Right cardiac atrium (tissue), 5 donors: Measurements from ENCODE around the gene GTPBP8. TPM values are rescaled to one million over a fixed set of nuclear protein-coding genes. Genes with fewer than 3 reads are reported as not detected.

ENCODE experiments used
- ATAC-seq, 2 donors: fragments of 200-7000 bp; cut with Tn5 transposase; one replicate each; pipeline versions ENCODE4 v1.8.0 to v1.9.1; 2020; ENCODE audit warnings: moderate library complexity in 2 of 2, mild to moderate bottlenecking in 1 of 2
- DNase-seq, 3 donors: peaks; one replicate each; pipeline ENCODE4 v3.0.0-alpha.2; 2020
- H3K27ac ChIP-seq: one replicate; pipeline ENCODE4 v1.5.1; 2013; ENCODE audit warnings: mild to moderate bottlenecking, low read length, control low read depth, moderate library complexity
- H3K27me3 ChIP-seq: one replicate; pipeline ENCODE4 v1.6.1; 2013; ENCODE audit not compliant: control insufficient read depth, insufficient read depth
- H3K4me1 ChIP-seq: one replicate; pipeline ENCODE4 v1.6.1; 2013; ENCODE audit warnings: low read length; ENCODE audit not compliant: control insufficient read depth, insufficient read depth
- H3K4me3 ChIP-seq: one replicate; pipeline ENCODE4 v1.5.1; 2013; ENCODE audit warnings: low read length, control low read depth
- H3K9me3 ChIP-seq: one replicate; pipeline ENCODE4 v1.6.1; 2013; ENCODE audit warnings: low read length; ENCODE audit not compliant: control insufficient read depth
- WGBS: extraction: QIAGEN DNeasy Blood & Tissue Kit; methylation state at CpG from one replicate; pipeline ENCODE4 v1.1.7; 2013; 5-methylcytosine and 5-hydroxymethylcytosine counted together
- intact Hi-C, 4 donors: fragments of 100-400 bp; cut with DNase I; formaldehyde crosslinking; loops; one replicate each; pipeline versions ENCODE4 v1.11.0 to v1.14.0; 2022 to 2023
- long read RNA-seq, 4 donors: library from polyadenylated mRNA; unstranded; transcript quantifications; one replicate each; pipeline ENCODE4 v2.0.0, GENCODE V29; 2020 to 2021
- polyA plus RNA-seq: library from polyadenylated mRNA; stranded (reverse); fragments of 200-250 nt; gene quantifications from one replicate; pipeline ENCODE4 v1.2.3, GENCODE V29; 2013
- total RNA-seq, 4 donors: library from RNA; stranded (reverse); fragmentation: NEBNext Ultra II Directional; extraction: Animal tissue kit (Norgen Biotek cat#: 25700); gene quantifications; one replicate each; pipeline ENCODE4 v1.2.1, GENCODE V29; 2021
- donor health status: healthy with polysubstance abuse.
- donor health status: DM: no; HTN: yes; CAD: no.
- donor health status: DM: no; HTN: no; CAD: no.
- donor health status: DM: no; HTN: yes; CAD: no; lungs with severe emphysema.
- donor health status: DM: yes; HTN: yes; CAD: no.

GTPBP8 gene
- total RNA-seq, result 10 to 100 TPM; 14.5 to 20.7 (median 19.7) TPM
- polyA plus RNA-seq, result 12.6 TPM
- long read RNA-seq, donor 1, transcript GTPBP8-203 (6 exons, 1,360 nt), result major isoform, 17 of 33 reads
- long read RNA-seq, donor 1, transcript GTPBP8-202 (5 exons, 1,787 nt), result minor isoform, 6 of 33 reads
- long read RNA-seq, donor 1, partial matches to known transcripts, result 1 of 33 reads
- long read RNA-seq, donor 1, other reads (novel, unspliced or antisense), result 7 of 33 reads
- long read RNA-seq, donor 2, transcript GTPBP8-203 (6 exons, 1,360 nt), result major isoform, 6 of 11 reads
- long read RNA-seq, donor 2, partial matches to known transcripts, result 0 of 11 reads
- long read RNA-seq, donor 2, other reads (novel, unspliced or antisense), result 3 of 11 reads
- long read RNA-seq, donor 3, transcript GTPBP8-203 (6 exons, 1,360 nt), result major isoform, 20 of 38 reads
- long read RNA-seq, donor 3, partial matches to known transcripts, result 1 of 38 reads
- long read RNA-seq, donor 3, other reads (novel, unspliced or antisense), result 11 of 38 reads
- long read RNA-seq, donor 4, transcript GTPBP8-203 (6 exons, 1,360 nt), result major isoform, 9 of 16 reads
- long read RNA-seq, donor 4, partial matches to known transcripts, result 1 of 16 reads
- long read RNA-seq, donor 4, other reads (novel, unspliced or antisense), result 1 of 16 reads

GRCh38 chr3:112990672-112991602 lies at the start of gene GTPBP8:
TSS of gene GTPBP8 (plus strand) at chr3:112990984. CDS start at chr3:112991000, 16 bp downstream.
- intact Hi-C loops, result no loop called here

GRCh38 chr3:112948346-112948838 lies 42.4 kb upstream of the GTPBP8 start:
- H3K9me3 ChIP-seq, result no peaks in the 10 kb centered on the region
- no peak for ATAC-seq
- WGBS, result 77% methylated on average over 9 of the region's 9 CpGs
- no peaks in the 10 kb centered on the region for H3K4me1 ChIP-seq
- intact Hi-C loops, result no loop called here
- H3K27me3 ChIP-seq, result no peaks in the 10 kb centered on the region
- no peak overlapping the region for H3K27ac ChIP-seq
- no peak for DNase-seq
- no peak overlapping the region for H3K4me3 ChIP-seq

More at GRCh38 chr3:112990672-112991602, at the start of gene GTPBP8:
- Histone ChIP-seq H3K4me1 (no peaks in the 10 kb centered on the region), H3K27ac (peak within 1 kb of the TSS; percentile 98), H3K9me3 (no peaks in the 10 kb centered on the region), H3K4me3 (peak within 1 kb of the TSS; percentile 89), H3K27me3 (no peaks in the 10 kb centered on the region)
- 1% methylated on average over 70 of the region's 70 CpGs for WGBS
- DNase-seq (peak; percentile 93 to 96 (median 96)), ATAC-seq (peak; percentile 98 to 99)

DNA sequence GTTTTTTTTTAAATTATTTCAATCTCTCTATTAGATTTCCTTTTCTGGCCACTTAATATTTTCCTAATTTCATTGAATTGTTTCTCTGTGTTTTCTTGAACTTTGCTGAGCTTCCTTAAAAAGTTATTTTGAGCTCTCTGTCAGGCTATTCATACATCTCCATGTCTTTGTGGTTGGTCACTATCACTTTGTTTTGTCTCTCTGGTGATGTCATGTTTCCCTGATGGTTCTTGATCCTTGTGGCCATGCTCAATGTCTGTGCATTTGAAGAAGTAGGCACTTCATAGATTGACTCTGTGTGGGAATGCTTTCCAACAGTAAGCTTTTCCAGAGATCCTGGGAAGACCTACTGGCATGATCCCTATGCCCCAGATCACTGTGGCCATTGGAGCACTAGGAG lies 34.4 kb upstream of the GTPBP8 start:
- intact Hi-C loops, result no loop called here
- no peak overlapping the region for H3K4me3 ChIP-seq
- no peaks in the 10 kb centered on the region for H3K27me3 ChIP-seq
- DNase-seq (no peak), ATAC-seq (no peak)
- no peaks in the 10 kb centered on the region for H3K4me1 ChIP-seq
- H3K27ac ChIP-seq, result no peak overlapping the region
- no peaks in the 10 kb centered on the region for H3K9me3 ChIP-seq

DNA sequence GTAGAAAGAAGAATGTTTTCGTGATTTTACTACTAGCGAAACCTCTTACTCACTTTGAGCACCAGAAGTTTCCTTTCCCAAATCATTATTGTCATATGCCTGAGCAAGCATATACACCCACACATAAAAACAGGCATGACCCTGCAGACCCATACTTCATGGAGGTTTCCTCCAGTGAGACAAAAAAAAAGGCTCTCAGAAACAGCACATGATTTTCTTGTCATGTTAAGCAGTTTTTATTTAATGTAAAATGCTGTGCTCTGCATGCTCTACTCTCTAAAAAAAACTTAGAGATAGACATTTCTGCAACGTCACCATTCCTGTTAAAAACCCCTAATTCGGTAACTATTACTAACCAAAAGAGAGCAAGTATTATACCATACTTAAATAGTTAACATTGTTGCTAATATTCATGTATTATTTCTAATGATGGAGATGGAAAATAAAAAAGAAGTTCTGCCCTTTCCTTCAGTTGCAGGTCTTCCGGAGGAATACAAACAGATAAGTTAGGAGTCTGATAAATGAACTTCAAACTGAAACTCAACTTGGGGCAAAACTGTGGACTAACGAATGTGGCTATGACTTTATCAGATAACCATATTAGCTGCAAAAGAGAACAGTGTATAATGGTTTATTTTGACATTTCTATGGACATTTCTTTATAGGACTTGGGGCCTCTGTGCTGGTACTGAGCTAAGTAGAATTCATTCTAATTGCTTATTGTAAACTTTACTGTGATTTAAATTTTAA lies 31.8 kb upstream of the GTPBP8 start:
- WGBS, result 37% methylated on average over 6 of the region's 6 CpGs
- Histone ChIP-seq H3K4me1 (no peaks in the 10 kb centered on the region), H3K9me3 (no peaks in the 10 kb centered on the region), H3K27ac (no peak overlapping the region), H3K4me3 (no peak overlapping the region), H3K27me3 (no peaks in the 10 kb centered on the region)
- intact Hi-C loops, result no loop called here
- no peak for DNase-seq
- ATAC-seq, result no peak

DNA sequence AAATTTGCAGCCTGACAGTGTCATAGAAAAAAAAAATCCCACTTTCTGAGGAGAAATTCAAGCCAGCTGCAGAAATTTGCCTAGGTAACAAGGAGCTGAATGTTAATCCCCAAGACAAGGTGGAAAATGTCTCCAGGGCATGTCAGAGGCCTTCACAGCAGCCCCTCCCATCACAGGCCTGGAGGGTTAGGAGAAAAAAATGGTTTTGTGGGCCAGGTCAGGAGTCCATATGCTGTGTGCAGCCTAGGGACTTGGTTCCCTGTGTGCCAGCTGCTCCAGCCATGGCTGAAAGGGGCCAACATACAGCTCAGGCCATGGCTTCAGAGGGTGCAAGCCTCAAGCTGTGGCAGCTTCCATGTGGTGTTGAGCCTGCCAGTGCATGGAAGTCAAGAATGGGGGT lies 27.1 kb upstream of the GTPBP8 start:
- no peaks in the 10 kb centered on the region for H3K4me1 ChIP-seq
- intact Hi-C loops, result no loop called here
- H3K27ac ChIP-seq, result no peak overlapping the region
- no peak overlapping the region for H3K4me3 ChIP-seq
- no peaks in the 10 kb centered on the region for H3K9me3 ChIP-seq
- no peak for DNase-seq
- no peak for ATAC-seq
- no peaks in the 10 kb centered on the region for H3K27me3 ChIP-seq

GRCh38 chr3:112965656-112966055 lies 25.1 kb upstream of the GTPBP8 start:
- no peak for ATAC-seq

DNA sequence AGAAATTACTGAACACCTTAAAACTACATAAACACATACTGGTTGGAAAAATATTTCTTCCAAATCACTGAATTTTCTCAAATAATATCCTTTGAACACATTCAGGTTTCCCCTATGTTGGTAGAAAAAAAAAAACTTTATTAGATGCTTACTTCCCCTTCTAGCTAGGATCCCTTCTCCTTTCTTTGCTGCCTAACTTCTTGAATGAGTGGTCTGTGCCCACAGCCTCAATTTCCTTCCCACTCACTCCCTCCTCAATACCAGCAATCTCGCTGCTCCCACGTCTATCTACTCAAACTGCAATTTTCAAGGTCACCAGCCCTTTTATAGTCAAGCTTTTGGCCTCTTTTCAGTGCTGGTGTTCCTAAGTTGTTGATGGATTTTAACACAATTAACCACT lies 24.2 kb upstream of the GTPBP8 start:
- ATAC-seq (no peak), DNase-seq (no peak)
- 38% methylated on average over 2 of the region's 2 CpGs for WGBS
- H3K27ac ChIP-seq, result no peak overlapping the region
- no peaks in the 10 kb centered on the region for H3K27me3 ChIP-seq
- intact Hi-C loops, result no loop called here
- no peaks in the 10 kb centered on the region for H3K9me3 ChIP-seq
- H3K4me3 ChIP-seq, result no peak overlapping the region
- no peaks in the 10 kb centered on the region for H3K4me1 ChIP-seq

More at GRCh38 chr3:112965656-112966055, 25.1 kb upstream of the GTPBP8 start:
- intact Hi-C loops, result no loop called here
- H3K9me3 ChIP-seq, result no peaks in the 10 kb centered on the region
- DNase-seq, result no peak
- H3K4me3 ChIP-seq, result no peak overlapping the region
- no peaks in the 10 kb centered on the region for H3K27me3 ChIP-seq
- H3K27ac ChIP-seq, result no peak overlapping the region
- WGBS, result 88% methylated on average over 6 of the region's 6 CpGs
- no peaks in the 10 kb centered on the region for H3K4me1 ChIP-seq

GRCh38 chr3:112967425-112967824 lies 23.4 kb upstream of the GTPBP8 start:
- intact Hi-C loops, result no loop called here
- H3K27me3 ChIP-seq, result no peaks in the 10 kb centered on the region
- DNase-seq, result no peak
- H3K4me3 ChIP-seq, result no peak overlapping the region
- WGBS, result 91% methylated on average over 1 of the region's 1 CpG
- no peak for ATAC-seq
- H3K9me3 ChIP-seq, result no peaks in the 10 kb centered on the region
- no peak overlapping the region for H3K27ac ChIP-seq
- no peaks in the 10 kb centered on the region for H3K4me1 ChIP-seq

DNA sequence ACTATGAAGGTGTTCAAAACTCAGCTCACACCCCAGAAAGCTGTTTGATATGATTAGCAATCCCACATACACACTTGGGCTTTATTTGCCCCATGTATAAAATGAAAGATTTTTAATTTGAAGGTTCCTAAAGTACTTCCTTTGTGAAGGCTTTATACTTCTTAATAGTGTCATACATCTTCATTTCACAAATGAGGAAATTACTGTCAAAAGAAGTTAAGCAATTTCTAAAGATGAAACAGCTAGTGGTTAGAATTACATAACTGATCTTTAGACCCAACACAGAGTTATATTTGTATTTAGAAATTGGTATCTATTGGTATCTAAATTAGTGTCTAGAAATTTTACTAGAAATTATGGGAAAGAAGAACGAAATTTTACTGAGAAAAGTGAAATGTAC lies 23.0 kb upstream of the GTPBP8 start:
- Histone ChIP-seq H3K27ac (no peak overlapping the region), H3K4me1 (no peaks in the 10 kb centered on the region), H3K27me3 (no peaks in the 10 kb centered on the region), H3K4me3 (no peak overlapping the region), H3K9me3 (no peaks in the 10 kb centered on the region)
- WGBS, result 58% methylated on average over 1 of the region's 1 CpG
- intact Hi-C loops, result no loop called here
- no peak for ATAC-seq
- no peak for DNase-seq

GRCh38 chr3:112972158-112972557 lies 18.6 kb upstream of the GTPBP8 start:
- Histone ChIP-seq H3K27ac (no peak overlapping the region), H3K27me3 (no peaks in the 10 kb centered on the region), H3K4me1 (no peaks in the 10 kb centered on the region), H3K9me3 (no peaks in the 10 kb centered on the region), H3K4me3 (no peak overlapping the region)
- ATAC-seq (no peak), DNase-seq (no peak)
- intact Hi-C loops, result loop anchor here in 2 of 4 donors (10.0 kb wide), 1 partner anchor 237 kb away; no protein-coding TSS in a partner anchor
